GM10847 (cell line): ENCODE data around the gene BCLAF1.

Experiments used
- POLR2A ChIP-seq: IDR thresholded peaks from 2 replicates; pipeline ENCODE4 v1.6.1; 2011; ENCODE audit not compliant: insufficient read length; ENCODE audit errors: extremely low read depth

The BCLAF1 gene

DNA sequence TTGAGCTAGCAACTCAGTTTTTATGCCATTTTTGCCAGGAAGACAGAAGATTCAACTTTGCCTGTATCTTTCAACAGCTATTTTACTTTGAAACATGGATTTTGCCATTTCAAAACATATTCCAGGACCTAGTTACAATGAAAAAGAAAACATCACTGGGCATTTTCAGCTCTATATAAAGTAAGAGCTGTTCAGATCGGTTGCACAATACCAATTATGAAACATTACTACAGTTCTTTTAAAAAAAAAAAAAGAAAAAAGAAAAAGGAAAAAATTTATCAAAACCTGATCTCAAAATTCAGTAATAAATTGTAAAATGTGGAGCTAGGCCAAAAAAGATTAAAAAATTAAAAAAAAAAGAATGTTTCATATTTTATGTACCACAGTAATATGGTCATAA is 15.6 kb downstream of the BCLAF1 start:
- no peak for TF ChIP-seq POLR2A

GRCh38 chr6:136265101-136265500 is 24.5 kb downstream of the BCLAF1 start:
- TF ChIP-seq POLR2A, result no peak

DNA sequence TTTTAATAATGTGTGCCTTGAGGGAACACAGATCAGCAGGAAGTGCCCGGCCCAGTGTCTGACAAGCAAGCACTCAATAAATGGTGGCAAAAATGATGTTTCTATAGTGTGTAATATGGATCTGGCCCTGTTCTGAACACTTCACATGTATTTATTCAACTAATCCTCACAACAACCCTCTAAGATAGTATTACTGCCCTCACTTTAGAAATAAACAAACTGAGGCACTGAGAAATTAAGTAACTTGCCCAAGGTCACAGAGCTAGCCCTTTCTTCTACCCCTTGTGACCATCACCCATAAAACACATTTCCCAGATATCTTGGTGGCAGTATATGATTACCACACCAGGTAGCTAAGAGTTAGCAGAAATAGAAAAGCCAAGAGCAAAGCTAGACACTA is 26.7 kb downstream of the BCLAF1 start:
- TF ChIP-seq POLR2A, result no peak

GRCh38 chr6:136254851-136255466 is 34.7 kb downstream of the BCLAF1 start:
- TF ChIP-seq POLR2A, result no peak

DNA sequence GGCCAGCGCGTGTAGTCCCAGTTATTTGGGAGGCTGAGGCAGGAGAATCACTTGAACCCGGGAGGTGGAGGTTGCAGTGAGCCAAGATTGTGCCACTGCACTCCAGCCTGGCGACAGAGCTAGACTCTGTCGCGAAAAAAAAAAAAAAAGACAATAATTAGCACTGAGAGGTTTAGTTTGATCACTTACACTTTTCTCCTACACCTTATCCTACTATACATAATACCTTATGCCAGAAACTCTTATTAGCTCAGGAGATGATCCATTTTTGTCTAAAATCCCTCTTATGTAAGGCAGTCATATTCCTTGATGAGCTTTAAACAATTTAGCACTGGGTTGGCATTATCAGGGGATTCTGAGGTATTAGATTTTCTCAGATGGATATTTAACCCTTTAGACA is 35.9 kb downstream of the BCLAF1 start:
- TF ChIP-seq POLR2A, result no peak

GRCh38 chr6:136252441-136252840 is 37.2 kb downstream of the BCLAF1 start:
- no peak for TF ChIP-seq POLR2A

GRCh38 chr6:136251394-136251793 is 38.3 kb downstream of the BCLAF1 start:
- no peak for TF ChIP-seq POLR2A

DNA sequence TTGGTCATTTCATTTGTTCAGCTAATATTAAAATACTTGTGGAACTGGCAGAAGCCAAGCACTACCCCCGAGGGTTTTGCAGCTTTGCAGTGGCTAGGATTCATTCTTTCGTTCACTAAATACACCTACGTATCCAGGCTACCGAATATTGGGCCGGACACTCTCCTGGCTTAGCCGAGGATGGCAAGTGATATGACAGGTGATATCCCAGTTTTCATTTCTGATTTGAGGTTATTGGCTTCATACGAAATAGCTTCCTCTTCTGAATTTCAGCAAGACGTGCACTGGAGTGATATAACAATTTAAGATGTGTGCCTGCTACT is 39.0 kb downstream of the BCLAF1 start:
- no peak for TF ChIP-seq POLR2A

DNA sequence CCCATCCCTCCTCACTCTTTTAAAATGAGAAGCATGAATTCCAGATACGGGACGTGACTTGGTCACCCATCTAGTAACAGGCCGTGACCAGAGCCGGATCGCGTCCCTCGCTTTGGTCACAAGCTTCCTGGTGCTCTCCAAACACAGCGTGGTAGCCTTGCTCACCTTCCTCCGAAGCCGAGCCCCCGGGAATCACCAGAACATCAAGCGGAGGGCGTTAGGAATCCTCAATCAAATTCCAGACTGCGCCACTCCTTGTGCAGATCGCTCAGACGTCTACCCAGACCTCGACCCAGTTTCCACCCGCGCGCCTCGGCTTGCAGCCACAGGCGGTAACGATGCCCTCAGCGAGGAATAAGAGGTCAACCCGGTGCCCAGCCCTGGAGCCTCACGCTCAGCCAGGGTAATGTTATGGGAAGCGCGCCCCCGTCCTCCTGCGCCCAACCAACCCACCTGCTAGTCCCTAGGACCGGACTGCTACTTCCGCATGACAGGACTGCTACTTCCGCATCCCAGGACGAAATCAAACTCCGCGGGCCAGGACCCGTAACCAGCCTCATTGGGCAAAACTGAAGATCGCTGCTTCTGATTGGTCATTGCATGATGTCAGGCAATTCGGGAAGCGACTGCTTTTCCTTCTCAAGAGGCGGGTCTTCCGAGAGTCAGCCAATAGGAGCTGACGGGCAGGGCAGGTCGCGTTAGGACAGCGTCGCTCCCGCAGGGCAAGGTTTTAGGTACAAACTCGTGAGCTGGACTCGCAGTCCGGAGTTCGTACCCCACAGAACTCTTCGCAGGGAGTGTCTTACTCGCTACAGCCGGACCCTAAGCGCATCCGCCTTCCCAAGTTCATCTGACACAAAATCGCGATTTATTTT is 39.6 kb downstream of the BCLAF1 start, which contains the start of gene MTFR2:
Gene MTFR2, minus strand, starts transcription at position 501 of the 875 bp plus-strand sequence. CDS start 1,212 bp downstream, outside the sequence.
- TF ChIP-seq POLR2A, result peak; percentile 65

DNA sequence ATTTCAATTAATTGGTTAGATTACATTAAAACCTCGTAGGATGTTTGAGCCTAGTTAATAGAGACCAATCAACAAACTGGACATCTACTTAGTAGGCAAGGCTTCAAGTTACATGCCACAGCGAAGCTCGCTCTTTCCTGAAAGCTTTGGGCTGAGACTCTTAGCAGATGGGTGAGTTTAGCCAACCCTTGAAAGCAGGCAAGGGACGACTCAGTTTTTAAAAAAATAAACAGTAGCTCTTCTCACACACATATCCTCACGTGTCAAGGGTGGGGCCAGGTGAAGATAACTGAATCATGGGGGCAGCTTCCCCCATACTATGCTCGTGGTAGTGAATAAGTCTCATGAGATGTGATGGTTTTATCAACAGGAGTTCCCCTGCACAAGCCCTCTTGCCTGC is 40.3 kb downstream of the BCLAF1 start:
- no peak for TF ChIP-seq POLR2A

- TF ChIP-seq POLR2A, result no peak
Observed at GRCh38 chr6:136244061-136244616, 45.5 kb downstream of the BCLAF1 start.

DNA sequence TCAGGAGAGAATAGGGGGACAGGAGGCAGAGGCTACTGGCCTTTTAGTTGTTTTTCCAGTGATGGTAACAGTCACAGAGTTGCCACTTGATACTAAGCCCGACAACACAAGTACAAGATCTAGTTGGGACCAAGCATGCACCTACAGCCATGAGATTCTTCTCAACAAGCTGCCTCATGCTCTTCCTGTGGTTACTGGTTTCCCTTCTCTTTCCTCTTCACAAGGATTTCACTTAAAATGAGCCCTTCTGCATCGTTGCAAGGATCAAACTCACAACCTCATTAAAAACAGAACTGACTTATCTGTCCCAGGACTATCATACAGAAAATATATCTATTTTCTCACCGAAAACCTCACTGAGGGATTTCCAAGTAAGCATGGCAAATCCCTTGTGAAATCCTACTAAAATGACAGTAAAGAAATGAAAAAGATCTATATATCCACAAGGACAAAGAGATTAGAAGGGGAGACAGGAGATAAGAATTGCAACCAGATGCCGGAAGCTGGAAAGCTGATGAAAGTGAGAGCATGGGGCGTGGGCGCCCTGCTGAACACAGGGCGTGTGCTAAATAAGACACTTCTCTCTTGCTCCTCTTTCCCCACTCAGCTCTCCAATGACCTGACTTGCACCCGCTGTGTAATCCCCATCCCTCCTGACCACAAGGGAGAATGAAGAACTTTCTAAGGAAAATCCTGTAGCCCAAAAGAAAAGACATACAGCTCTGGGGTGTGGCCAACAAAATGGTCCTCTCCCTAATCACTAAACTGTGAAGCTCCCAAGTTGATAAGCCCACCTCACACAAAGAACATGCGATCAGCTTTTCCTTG is 53.0 kb downstream of the BCLAF1 start:
- TF ChIP-seq POLR2A, result no peak

DNA sequence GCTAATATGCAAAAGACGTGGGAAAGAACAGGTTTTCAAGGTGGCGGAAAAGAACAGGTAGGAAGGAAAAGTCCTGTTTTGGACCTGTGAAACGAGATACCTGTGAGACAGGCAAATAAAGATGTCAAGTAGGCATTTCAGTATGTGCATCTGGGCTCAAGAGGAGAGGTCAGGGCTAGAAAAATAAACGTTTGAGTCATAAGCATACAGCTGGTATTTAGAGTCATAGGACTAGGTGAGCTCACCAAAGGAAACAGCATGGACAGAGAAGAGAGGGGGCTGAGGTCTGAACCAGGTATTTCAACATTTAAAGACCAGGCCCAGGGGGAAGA is 54.4 kb downstream of the BCLAF1 start:
- TF ChIP-seq POLR2A, result no peak

DNA sequence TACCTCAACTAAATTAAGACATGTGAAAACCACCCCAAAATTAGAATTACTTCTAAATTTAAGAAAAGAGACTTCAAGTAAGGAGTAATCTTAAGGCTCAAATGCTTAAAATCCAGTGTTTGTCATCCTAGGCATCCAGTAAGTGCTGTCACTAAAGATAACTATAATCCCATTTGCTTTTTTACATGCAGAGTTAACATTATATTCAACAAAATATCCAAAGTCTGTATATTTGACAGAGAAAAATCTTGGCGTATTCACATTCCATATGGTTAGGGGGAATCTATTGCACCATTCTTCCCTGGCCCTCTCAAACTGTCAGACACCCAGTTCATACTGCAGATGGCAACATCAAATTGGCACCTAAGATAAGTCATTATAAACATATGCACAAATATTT is 56.9 kb downstream of the BCLAF1 start:
- no peak for TF ChIP-seq POLR2A

DNA sequence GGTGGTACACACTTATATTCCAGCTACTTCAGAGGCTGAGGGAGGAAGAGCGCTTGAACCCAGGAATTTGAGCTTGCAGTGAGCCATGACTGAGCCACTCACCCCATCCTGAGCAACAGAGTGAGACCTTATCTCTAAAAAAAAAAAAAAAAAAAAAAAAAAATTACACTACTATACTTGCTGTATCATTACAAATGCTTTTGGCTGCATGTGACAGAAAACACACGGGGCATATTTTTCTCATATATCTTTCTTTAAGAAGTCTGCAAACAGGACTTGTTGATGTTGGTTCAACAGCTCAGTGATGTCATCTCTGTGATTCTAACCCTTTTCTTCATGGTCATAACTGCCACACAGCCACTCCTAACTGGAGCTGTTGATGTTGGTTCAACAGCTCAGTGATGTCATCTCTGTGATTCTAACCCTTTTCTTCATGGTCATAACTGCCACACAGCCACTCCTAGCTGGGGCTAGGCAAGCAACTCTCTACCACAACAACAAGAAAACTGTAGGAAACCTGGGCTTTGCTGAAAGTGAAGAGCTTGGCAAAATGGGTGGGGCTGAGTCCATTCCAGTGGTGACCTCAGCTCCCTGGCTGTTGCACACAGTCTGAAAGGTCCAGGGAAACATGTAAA is 59.3 kb downstream of the BCLAF1 start:
- no peak for TF ChIP-seq POLR2A

DNA sequence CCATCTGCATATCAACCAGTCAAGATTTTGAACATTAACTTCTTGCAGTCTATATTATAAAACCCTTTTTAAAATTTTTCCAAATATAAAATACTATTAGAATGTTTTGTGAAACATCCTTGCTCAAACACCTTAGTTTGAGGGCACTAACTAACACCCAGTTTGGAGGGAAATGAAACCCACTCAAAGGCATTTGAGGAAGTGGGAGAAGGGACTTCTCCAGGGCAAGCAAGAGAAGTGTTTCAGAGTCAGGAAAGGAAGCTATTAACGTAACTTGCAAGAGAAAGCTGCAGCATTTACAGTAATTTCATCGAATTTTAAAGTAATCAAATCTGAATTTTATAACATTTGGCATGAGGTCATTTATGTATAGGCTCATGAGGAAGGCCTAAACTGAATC is 60.8 kb downstream of the BCLAF1 start:
- no peak for TF ChIP-seq POLR2A
